HEK293 (cell line): ENCODE measurements around the gene PTCHD4.

Source experiments
- CTCF ChIA-PET: fragments of 350-600 bp; formaldehyde crosslinking; extraction: SDS; loops from one replicate; lab custom pipeline; 2021; ENCODE audit warnings: antibody characterized with exemption; lab: Yijun Ruan, JAX
- POLR2A ChIA-PET: fragments of 300-600 bp; formaldehyde crosslinking; extraction: SDS; loops from one replicate; lab custom pipeline; 2020; ENCODE audit warnings: antibody characterized with exemption, inconsistent platforms; lab: Yijun Ruan, JAX
- H3K27ac ChIP-seq: fragments of 200-500 bp; sonication (Bioruptor generic); 2 replicates; pipeline ENCODE4 v1.5.1; 2014; ENCODE audit warnings: low read depth, low read length, control low read depth, inconsistent platforms; ENCODE audit errors: extremely low read depth
- H3K36me3 ChIP-seq, 2 experiments: fragments of 200-500 bp in 1 of 2; sonication (Bioruptor generic) in 1 of 2; 1 replicate in 1 of 2; 2 replicates in 1 of 2; pipeline ENCODE4 v1.5.1; 2014 to 2017; ENCODE audit warnings: inconsistent platforms in 2 of 2, low read length in 2 of 2; ENCODE audit not compliant: control insufficient read depth in 2 of 2, insufficient read depth in 1 of 2
- H3K4me1 ChIP-seq: fragments of 200-500 bp; sonication (Bioruptor generic); 2 replicates; pipeline ENCODE4 v1.5.1; 2014; ENCODE audit warnings: mild to moderate bottlenecking, low read length, inconsistent platforms; ENCODE audit not compliant: control insufficient read depth, insufficient read depth
- H3K4me3 ChIP-seq: 2 replicates; pipeline ENCODE4 v1.5.1; 2011; ENCODE audit warnings: low read depth, mild to moderate bottlenecking, control low read depth, low read length, moderate library complexity
- H3K9me3 ChIP-seq: fragments of 200-500 bp; sonication (Bioruptor generic); 2 replicates; pipeline ENCODE4 v1.5.1; 2014; ENCODE audit warnings: low read depth, low read length, inconsistent platforms; ENCODE audit not compliant: control insufficient read depth, insufficient read depth
- PRDM10 ChIP-seq: fragments of 450-650 bp; formaldehyde crosslinking; IDR thresholded peaks from 2 replicates; pipeline ENCODE4 v1.5.1; 2016; ENCODE audit warnings: missing biosample characterization, missing genetic modification characterization
- REST ChIP-seq: fragments of 450-650 bp; formaldehyde crosslinking; IDR thresholded peaks from 2 replicates; pipeline ENCODE4 v1.5.1; 2016; ENCODE audit warnings: missing biosample characterization, missing genetic modification characterization
- ZBTB26 ChIP-seq: fragments of 450-650 bp; formaldehyde crosslinking; optimal IDR thresholded peaks from 2 replicates; pipeline ENCODE3; 2016; ENCODE audit warnings: missing biosample characterization, mild to moderate bottlenecking, missing genetic modification characterization
- ZBTB49 ChIP-seq: fragments of 450-650 bp; formaldehyde crosslinking; IDR thresholded peaks from 2 replicates; pipeline ENCODE4 v1.5.1; 2016; ENCODE audit warnings: missing biosample characterization, missing genetic modification characterization, low read depth
- ZFP69B ChIP-seq: fragments of 450-650 bp; formaldehyde crosslinking; IDR thresholded peaks from 2 replicates; pipeline ENCODE4 v1.5.1; 2016; ENCODE audit warnings: missing biosample characterization, missing genetic modification characterization
- ZNF280C ChIP-seq: fragments of 450-650 bp; formaldehyde crosslinking; IDR thresholded peaks from 2 replicates; pipeline ENCODE4 v1.5.1; 2016; ENCODE audit warnings: missing biosample characterization, missing genetic modification characterization
- ZNF311 ChIP-seq: fragments of 450-650 bp; formaldehyde crosslinking; IDR thresholded peaks from 2 replicates; pipeline ENCODE4 v1.5.1; 2017; ENCODE audit warnings: missing biosample characterization, missing genetic modification characterization, borderline replicate concordance
- ZNF473 ChIP-seq: fragments of 450-650 bp; formaldehyde crosslinking; IDR thresholded peaks from 2 replicates; pipeline ENCODE4 v1.5.1; 2017; ENCODE audit warnings: missing biosample characterization, missing genetic modification characterization
- ZNF510 ChIP-seq: fragments of 450-650 bp; formaldehyde crosslinking; IDR thresholded peaks from 2 replicates; pipeline ENCODE4 v1.5.1; 2018; ENCODE audit warnings: mild to moderate bottlenecking, missing genetic modification characterization, missing biosample characterization; ENCODE audit not compliant: insufficient replicate concordance
- ZNF610 ChIP-seq: fragments of 450-650 bp; formaldehyde crosslinking; IDR thresholded peaks from 2 replicates; pipeline ENCODE4 v1.5.1; 2016; ENCODE audit warnings: missing biosample characterization, missing genetic modification characterization, borderline replicate concordance
- ZNF623 ChIP-seq: fragments of 450-650 bp; formaldehyde crosslinking; IDR thresholded peaks from 2 replicates; pipeline ENCODE4 v1.5.1; 2016; ENCODE audit warnings: missing biosample characterization, missing genetic modification characterization
- ZNF670 ChIP-seq: fragments of 450-650 bp; formaldehyde crosslinking; IDR thresholded peaks from 2 replicates; pipeline ENCODE4 v1.5.1; 2016; ENCODE audit warnings: missing biosample characterization, missing genetic modification characterization, low read depth
- ZNF830 ChIP-seq: fragments of 450-650 bp; IDR thresholded peaks from 2 replicates; pipeline ENCODE4 v1.5.0; 2018; ENCODE audit warnings: missing biosample characterization, missing genetic modification characterization, low read depth, mild to moderate bottlenecking, moderate library complexity

The PTCHD4 gene

DNA sequence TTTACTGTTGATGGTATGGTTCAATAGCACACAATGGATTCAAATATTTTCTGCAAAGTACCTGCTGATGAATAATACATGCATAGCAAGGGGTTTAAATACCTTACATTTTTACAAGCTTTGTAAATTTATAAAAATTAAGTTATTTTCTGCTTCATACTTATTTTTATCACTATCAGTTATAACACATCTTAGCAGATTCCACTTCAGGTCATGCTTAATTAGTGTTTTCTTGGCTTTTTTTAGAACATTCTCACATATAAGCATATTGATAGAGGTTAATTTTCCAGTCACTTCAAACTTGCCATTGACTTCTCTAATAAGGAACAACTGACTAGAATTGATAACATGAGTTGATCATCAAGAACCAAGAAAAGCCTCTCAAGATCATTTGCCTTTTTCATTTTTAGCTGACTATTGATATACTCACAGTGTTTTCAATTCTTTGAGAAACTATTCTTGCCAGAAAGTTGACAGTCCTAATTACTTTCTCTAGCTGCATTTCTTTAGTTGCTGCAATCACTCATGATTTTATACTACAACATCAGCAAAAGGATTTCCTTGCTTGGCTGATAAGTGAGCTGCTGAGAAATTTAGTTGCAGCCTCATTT is 25.8 kb downstream of the PTCHD4 start:
- CTCF ChIA-PET, result interaction anchor here (0.7 to 1.2 kb wide), 4 partner anchors 21 to 295 kb away, joined by 3 to 4 read pairs (median 4); no protein-coding TSS in a partner anchor
- Histone ChIP-seq H3K36me3 (peaks cover 0 to 4% of the 10 kb centered on the region in 2 experiments; a peak in 1 of 3 replicates), H3K27ac (no peak overlapping the region), H3K4me3 (no peak overlapping the region), H3K4me1 (no peaks in the 10 kb centered on the region), H3K9me3 (no peaks in the 10 kb centered on the region)
- POLR2A ChIA-PET, result no interaction called here
- peak; percentile 88 for TF ChIP-seq ZNF510 (tag by site-specific recombination)
- TF ChIP-seq ZNF280C (tag by site-specific recombination), result no peak

DNA sequence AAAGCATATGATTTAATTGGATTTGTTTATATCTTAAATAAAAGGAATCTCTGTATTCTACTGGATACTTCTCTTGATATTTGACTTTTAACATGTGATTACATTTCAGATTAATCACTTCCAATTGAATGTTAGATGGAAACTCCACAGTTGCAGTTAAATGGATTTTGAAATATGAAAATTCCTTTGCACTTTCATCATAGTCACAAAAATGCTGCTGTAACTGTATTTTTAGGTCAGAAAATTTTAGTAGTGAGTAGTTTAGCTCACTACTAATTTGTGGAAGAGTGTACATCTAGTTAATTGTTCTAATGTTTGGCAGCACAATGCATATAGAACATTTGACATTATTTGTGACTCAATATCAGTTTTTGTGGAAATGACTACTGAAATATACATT is 26.8 kb downstream of the PTCHD4 start:
- no peak for TF ChIP-seq ZNF610 (tag by site-specific recombination)
- no peak for TF ChIP-seq ZNF830 (tag by site-specific recombination)
- no peak for TF ChIP-seq ZNF473 (tag by site-specific recombination)
- no peak for TF ChIP-seq REST (tag by site-specific recombination)
- TF ChIP-seq ZNF670 (tag by site-specific recombination), result no peak
- no peak for TF ChIP-seq ZNF311 (tag by site-specific recombination)
- TF ChIP-seq ZBTB49 (tag by site-specific recombination), result no peak
- TF ChIP-seq ZNF623 (tag by site-specific recombination), result no peak
- TF ChIP-seq ZFP69B (tag by site-specific recombination), result no peak
- TF ChIP-seq ZBTB26 (tag by site-specific recombination), result no peak
- no peak for TF ChIP-seq PRDM10 (tag by site-specific recombination)

More for the DNA sequence above, 26.8 kb downstream of the PTCHD4 start:
- H3K36me3 ChIP-seq, result peaks cover 0 to 4% of the 10 kb centered on the region in 2 experiments; a peak in 1 of 3 replicates
- no peaks in the 10 kb centered on the region for H3K4me1 ChIP-seq
- ChIA-PET POLR2A (no interaction called here), CTCF (interaction anchor here (0.6 to 1.2 kb wide), 2 partner anchors 22 to 326 kb away, joined by 3 to 4 read pairs; no protein-coding TSS in a partner anchor)
- H3K4me3 ChIP-seq, result no peak overlapping the region
- no peak overlapping the region for H3K27ac ChIP-seq
- H3K9me3 ChIP-seq, result no peaks in the 10 kb centered on the region
